HL-60 (cell line): ENCODE data around the gene NR2F2.

ENCODE experiments used
- DNase-seq, 2 experiments: peaks; one replicate each; pipeline ENCODE4 v3.0.0-alpha.2; 2010 to 2020; ENCODE audit warnings: low read depth in 1 of 2, low spot score in 1 of 2
- H3K27ac ChIP-seq: fragments of 250-450 bp; sonication (Bioruptor Pico); replicated peaks from 2 replicates; pipeline ENCODE4 v1.5.1; 2020; ENCODE audit warnings: mild to moderate bottlenecking, moderate library complexity
- H3K27me3 ChIP-seq: fragments of 250-450 bp; sonication (Bioruptor Pico); 2 replicates; pipeline ENCODE4 v1.5.1; 2021; ENCODE audit warnings: mild to moderate bottlenecking, moderate library complexity; ENCODE audit not compliant: insufficient read depth, poor library complexity, severe bottlenecking
- H3K4me3 ChIP-seq: replicated peaks from 2 replicates; pipeline ENCODE4 v1.5.1; 2011; ENCODE audit warnings: mild to moderate bottlenecking, control low read depth, low read length; ENCODE audit not compliant: insufficient read depth
- CTCF ChIP-seq: IDR thresholded peaks from one replicate; pipeline ENCODE4 v1.5.1; 2011; ENCODE audit warnings: low read length, control low read depth, inconsistent platforms; ENCODE audit not compliant: insufficient read depth
- GABPA ChIP-seq: IDR thresholded peaks from 2 replicates; pipeline ENCODE4 v1.6.1; 2012; ENCODE audit warnings: low read depth
- POLR2AphosphoS5 ChIP-seq: IDR thresholded peaks from 2 replicates; pipeline ENCODE4 v1.6.1; 2012; ENCODE audit warnings: low read depth
- REST ChIP-seq: IDR thresholded peaks from 2 replicates; pipeline ENCODE4 v1.6.1; 2012; ENCODE audit warnings: low read depth; ENCODE audit not compliant: insufficient replicate concordance
- SPI1 ChIP-seq: IDR thresholded peaks from 2 replicates; pipeline ENCODE4 v1.6.1; 2012; ENCODE audit warnings: low read depth, mild to moderate bottlenecking, borderline replicate concordance

The NR2F2 gene

GRCh38 chr15:96358821-96359615 is 28.5 kb downstream of the NR2F2 start:
- Histone ChIP-seq H3K27me3 (no peaks in the 10 kb centered on the region), H3K4me3 (no peak overlapping the region), H3K27ac (no peak overlapping the region)
- TF ChIP-seq POLR2AphosphoS5 (no peak), CTCF (no peak), SPI1 (no peak), GABPA (no peak), REST (no peak)
- no peak for DNase-seq

GRCh38 chr15:96359616-96360521 is 29.4 kb downstream of the NR2F2 start:
- TF ChIP-seq POLR2AphosphoS5 (no peak), SPI1 (no peak), GABPA (no peak)
- no peak for DNase-seq
- H3K4me3 ChIP-seq = no peak overlapping the region
- no peak overlapping the region for H3K27ac ChIP-seq
- no peaks in the 10 kb centered on the region for H3K27me3 ChIP-seq

- Histone ChIP-seq H3K4me3 (no peak overlapping the region), H3K27me3 (no peaks in the 10 kb centered on the region), H3K27ac (no peak overlapping the region)
- DNase-seq = no peak
- TF ChIP-seq CTCF (no peak), SPI1 (no peak)
Measured at GRCh38 chr15:96360581-96361308, 30.2 kb downstream of the NR2F2 start.

- Histone ChIP-seq H3K27me3 (no peaks in the 10 kb centered on the region), H3K27ac (no peak overlapping the region), H3K4me3 (no peak overlapping the region)
- TF ChIP-seq GABPA (no peak), POLR2AphosphoS5 (no peak), REST (no peak), SPI1 (no peak), CTCF (no peak)
- no peak for DNase-seq
Measured at GRCh38 chr15:96361309-96362010, 31.0 kb downstream of the NR2F2 start.
